ENCODE results near the gene CALHM1.

DNA sequence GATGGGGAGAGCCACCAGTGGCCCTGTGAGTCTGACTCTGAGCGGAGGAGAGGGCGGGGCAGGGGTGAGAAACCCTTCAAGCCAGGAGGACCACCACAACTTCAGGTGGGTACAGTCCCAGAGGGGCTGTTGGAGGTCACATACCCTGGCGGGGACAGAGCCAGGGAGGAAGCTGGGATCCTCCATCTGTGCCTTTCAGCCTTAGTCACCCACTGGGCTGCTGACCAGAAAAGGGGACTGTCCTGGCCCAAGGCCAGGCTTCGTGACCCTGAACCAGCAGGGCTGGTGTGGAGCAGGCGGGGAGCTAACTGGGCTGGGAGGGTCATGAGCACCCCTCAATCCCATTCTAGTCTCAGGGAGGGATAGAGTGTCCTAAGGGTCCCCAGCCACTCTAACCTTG, 21.8 kb upstream of the CALHM1 start:
- TF ChIP-seq EZH2 (IDR thresholded peaks at IDR 0.05; ENCODE audit: insufficient read depth, poor library complexity, severe bottlenecking) = no peak
- no peak for TF ChIP-seq EZH2phosphoT487 (IDR thresholded peaks at IDR 0.05; ENCODE audit: insufficient read depth, low read depth)
